Gastrocnemius medialis (tissue), 4 donors: ENCODE results near the gene PPM1J.
"Not testable (repeated sequence)": the region's sequence is repeated elsewhere in the genome, so short reads cannot be mapped to it uniquely, and the experiment has no call there.

ENCODE experiments used
- CTCF ChIP-seq, 5 experiments: fragments of 450-650 bp in 3 of 5; fragments of 200-600 bp in 2 of 5; sonication (generic) in 2 of 5; IDR thresholded peaks in 4 of 5; conservative IDR thresholded peaks in 1 of 5; 1 replicate in 4 of 5; 2 replicates in 1 of 5; pipeline ENCODE4 v1.5.1; 2016 to 2019; ENCODE audit warnings: antibody characterized with exemption in 5 of 5, mild to moderate bottlenecking in 3 of 5, moderate library complexity in 3 of 5
- POLR2A ChIP-seq, 2 donors: fragments of 450-650 bp; IDR thresholded peaks; one replicate each; pipeline ENCODE4 v1.6.1; 2017; ENCODE audit warnings: antibody characterized with exemption in 2 of 2, mild to moderate bottlenecking in 2 of 2, moderate library complexity in 2 of 2

GRCh38 chr1:112728306-112728971, 13.3 kb upstream of the PPM1J start:
- not testable (repeated sequence) for TF ChIP-seq CTCF (IDR thresholded peaks at IDR 0.05 in 4 of 5, conservative IDR thresholded peaks at IDR 0.05 in 1 of 5); POLR2A (IDR thresholded peaks at IDR 0.05)
